NCI-H446 (cell line): Measurements from ENCODE around the gene SUGCT.

Experiments used
- DNase-seq, 2 experiments: peaks; one replicate each; lab custom pipeline; 2025; lab: John Stamatoyannopoulos, UW

The SUGCT gene

GRCh38 chr7:40471891-40472290 is 337.1 kb downstream of the SUGCT start:
- no peak for DNase-seq

- no peak for DNase-seq
Observed at GRCh38 chr7:40474790-40475680, 340.2 kb downstream of the SUGCT start.

GRCh38 chr7:40475681-40475982 is 340.8 kb downstream of the SUGCT start:
- no peak for DNase-seq

GRCh38 chr7:40477094-40477493 is 342.3 kb downstream of the SUGCT start:
- DNase-seq: no peak

- no peak for DNase-seq
Observed at GRCh38 chr7:40482845-40483244, 348.0 kb downstream of the SUGCT start.

- DNase-seq: no peak
Observed at GRCh38 chr7:40483630-40484029, 348.8 kb downstream of the SUGCT start.

GRCh38 chr7:40489844-40490602 is 355.2 kb downstream of the SUGCT start:
- DNase-seq: no peak

- DNase-seq: no peak
Observed at GRCh38 chr7:40490603-40490924, 355.8 kb downstream of the SUGCT start.

GRCh38 chr7:40492946-40493345 is 358.1 kb downstream of the SUGCT start:
- DNase-seq: no peak

- no peak for DNase-seq
Observed at GRCh38 chr7:40493609-40494051, 358.8 kb downstream of the SUGCT start.

GRCh38 chr7:40498924-40499510 is 364.2 kb downstream of the SUGCT start:
- no peak for DNase-seq

- DNase-seq: no peak
Observed at GRCh38 chr7:40499718-40500117, 364.9 kb downstream of the SUGCT start.

- no peak for DNase-seq
Observed at GRCh38 chr7:40500219-40500618, 365.4 kb downstream of the SUGCT start.

GRCh38 chr7:40502359-40502758 is 367.6 kb downstream of the SUGCT start:
- DNase-seq: no peak

GRCh38 chr7:40506158-40506557 is 371.4 kb downstream of the SUGCT start:
- DNase-seq: no peak

GRCh38 chr7:40507166-40507565 is 372.4 kb downstream of the SUGCT start:
- peak in 1 of 2 experiments; percentile 7 for DNase-seq

- no peak for DNase-seq
Observed at GRCh38 chr7:40509287-40509996, 374.6 kb downstream of the SUGCT start.

GRCh38 chr7:40516376-40516775 is 381.6 kb downstream of the SUGCT start:
- DNase-seq: no peak

- DNase-seq: no peak
Observed at GRCh38 chr7:40519009-40519408, 384.2 kb downstream of the SUGCT start.

- no peak for DNase-seq
Observed at GRCh38 chr7:40520986-40521738, 386.4 kb downstream of the SUGCT start.

- no peak for DNase-seq
Observed at GRCh38 chr7:40525764-40526163, 391.0 kb downstream of the SUGCT start.
